Left lung (tissue), 10 donors: ENCODE data around the gene ABCA5. TPM values are rescaled to one million over a fixed set of nuclear protein-coding genes. Genes with fewer than 3 reads are reported as not detected.
"Not testable (repeated sequence)": the region's sequence is repeated elsewhere in the genome, so short reads cannot be mapped to it uniquely, and the experiment has no call there.

Experiments used
- ATAC-seq: fragments of 200-7000 bp; cut with Tn5 transposase; one replicate; pipeline ENCODE4 v1.9.1; 2020; ENCODE audit warnings: moderate library complexity
- DNase-seq, 4 donors: peaks; one replicate each; pipeline ENCODE4 v3.0.0-alpha.2; 2013 to 2020
- H3K27ac ChIP-seq, 2 donors: fragments of 200-600 bp; sonication (generic) in 1 of 2; one replicate each; pipeline versions ENCODE4 v1.5.0 to v1.8.0; 2020 to 2021
- H3K27me3 ChIP-seq, 2 donors: fragments of 200-600 bp; sonication (generic) in 1 of 2; one replicate each; pipeline versions ENCODE4 v1.5.0 to v1.8.0; 2020 to 2021
- H3K36me3 ChIP-seq, 2 donors: fragments of 200-600 bp; sonication (generic) in 1 of 2; one replicate each; pipeline versions ENCODE4 v1.5.0 to v1.8.0; 2020 to 2021
- H3K4me1 ChIP-seq, 2 donors: fragments of 200-600 bp; one replicate each; pipeline ENCODE4 v1.8.0; 2021
- H3K4me3 ChIP-seq, 2 donors: fragments of 200-600 bp; sonication (generic) in 1 of 2; one replicate each; pipeline versions ENCODE4 v1.5.0 to v1.8.0; 2020 to 2021; ENCODE audit warnings: mild to moderate bottlenecking in 1 of 2
- H3K9me3 ChIP-seq, 2 donors: fragments of 200-600 bp; sonication (generic) in 1 of 2; one replicate each; pipeline versions ENCODE4 v1.5.0 to v1.8.0; 2020 to 2021
- CTCF ChIP-seq, 2 donors: fragments of 200-600 bp; sonication (generic) in 1 of 2; IDR thresholded peaks; one replicate each; pipeline versions ENCODE4 v1.5.0 to v1.8.0; 2021; ENCODE audit warnings: antibody characterized with exemption in 2 of 2
- intact Hi-C, 2 donors: fragments of 100-400 bp; cut with DNase I; formaldehyde crosslinking; loops; one replicate each; pipeline versions ENCODE4 v1.11.2 to v1.14.2; 2022
- polyA plus RNA-seq, 6 donors: library from polyadenylated mRNA; unstranded; fragments of 120-200 nt; gene quantifications; one replicate each; pipeline ENCODE4 v1.2.1, GENCODE V29; 2013; ENCODE audit not compliant: insufficient read length in 6 of 6
- total RNA-seq, 2 donors: library from RNA; stranded (reverse); fragmentation: NEBNext Ultra II Directional; extraction: Animal tissue kit (Norgen Biotek cat#: 25700); gene quantifications; one replicate each; pipeline ENCODE4 v1.2.1, GENCODE V29; 2021
- donor health status: DM: no; HTN: yes; CAD: no.
- donor health status: DM: no; HTN: no; CAD: no.

Gene ABCA5
- total and polyA plus RNA-seq, 8 donors = 14.7 to 29.8 (median 20.0) TPM

GRCh38 chr17:69300222-69300621 is 26.7 kb downstream of the ABCA5 start:
- intact Hi-C loops = no loop called here
- ATAC-seq (no peak), DNase-seq (no peak)
- TF ChIP-seq CTCF (IDR thresholded peaks at IDR 0.05) = no peak
- H3K27me3 ChIP-seq = no peaks in the 10 kb centered on the region
- no peak overlapping the region for H3K27ac ChIP-seq
- no peaks in the 10 kb centered on the region for H3K4me1 ChIP-seq
- H3K36me3 ChIP-seq = peaks cover 0 to 15% of the 10 kb centered on the region in 2 donors
- H3K4me3 ChIP-seq = no peak overlapping the region
- H3K9me3 ChIP-seq = no peaks in the 10 kb centered on the region

GRCh38 chr17:69298120-69298722 is 28.7 kb downstream of the ABCA5 start:
- not testable (repeated sequence) for DNase-seq

GRCh38 chr17:69287168-69287567 is 39.8 kb downstream of the ABCA5 start:
- Histone ChIP-seq H3K36me3 (peaks cover 0 to 17% of the 10 kb centered on the region in 2 donors), H3K27ac (no peak overlapping the region), H3K27me3 (no peaks in the 10 kb centered on the region), H3K4me1 (no peaks in the 10 kb centered on the region), H3K9me3 (no peaks in the 10 kb centered on the region), H3K4me3 (no peak overlapping the region)
- intact Hi-C loops = no loop called here
- no peak for TF ChIP-seq CTCF (IDR thresholded peaks at IDR 0.05)
- DNase-seq (no peak), ATAC-seq (no peak)

More at GRCh38 chr17:69298120-69298722, 28.7 kb downstream of the ABCA5 start:
- H3K4me1 ChIP-seq, intact Hi-C loops, H3K27ac ChIP-seq, ATAC-seq, H3K9me3 ChIP-seq, H3K4me3 ChIP-seq, H3K27me3 ChIP-seq: not testable (repeated sequence)
- H3K36me3 ChIP-seq = peaks cover 0 to 22% of the 10 kb centered on the region in 2 donors

- Histone ChIP-seq H3K36me3 (peaks cover 0 to 17% of the 10 kb centered on the region in 2 donors), H3K9me3 (no peaks in the 10 kb centered on the region), H3K4me3 (no peak overlapping the region), H3K4me1 (no peaks in the 10 kb centered on the region), H3K27ac (no peak overlapping the region), H3K27me3 (no peaks in the 10 kb centered on the region)
- no peak for ATAC-seq
- no peak for TF ChIP-seq CTCF (IDR thresholded peaks at IDR 0.05)
- intact Hi-C loops = no loop called here
- no peak for DNase-seq
Measured at GRCh38 chr17:69286257-69286656, 40.7 kb downstream of the ABCA5 start.

GRCh38 chr17:69284646-69285045 is 42.3 kb downstream of the ABCA5 start:
- intact Hi-C loops = no loop called here
- Histone ChIP-seq H3K4me1 (no peaks in the 10 kb centered on the region), H3K36me3 (peaks cover 0 to 17% of the 10 kb centered on the region in 2 donors), H3K4me3 (no peak overlapping the region), H3K27ac (no peak overlapping the region), H3K9me3 (no peaks in the 10 kb centered on the region), H3K27me3 (no peaks in the 10 kb centered on the region)
- TF ChIP-seq CTCF (IDR thresholded peaks at IDR 0.05) = no peak
- DNase-seq = no peak
- no peak for ATAC-seq

- Histone ChIP-seq H3K4me3 (no peak overlapping the region), H3K9me3 (no peaks in the 10 kb centered on the region), H3K27ac (no peak overlapping the region), H3K27me3 (no peaks in the 10 kb centered on the region), H3K36me3 (peaks cover 0 to 14% of the 10 kb centered on the region in 2 donors), H3K4me1 (no peaks in the 10 kb centered on the region)
- no peak for ATAC-seq
- no peak for DNase-seq
- TF ChIP-seq CTCF (IDR thresholded peaks at IDR 0.05) = no peak
- intact Hi-C loops = no loop called here
Measured at GRCh38 chr17:69282002-69282401, 44.9 kb downstream of the ABCA5 start.

- H3K27ac ChIP-seq, H3K4me3 ChIP-seq, H3K9me3 ChIP-seq, H3K4me1 ChIP-seq, DNase-seq, H3K36me3 ChIP-seq, intact Hi-C loops, ATAC-seq, H3K27me3 ChIP-seq: not testable (repeated sequence)
Measured at GRCh38 chr17:69276279-69276678, 50.7 kb downstream of the ABCA5 start.
